ENCODE data around the gene CXCR2.
A peak's percentile ranks its signal among the peaks of the same experiment; 100 is the strongest.
"Not testable (repeated sequence)": the region's sequence is repeated elsewhere in the genome, so short reads cannot be mapped to it uniquely, and the experiment has no call there.

The CXCR2 gene

DNA sequence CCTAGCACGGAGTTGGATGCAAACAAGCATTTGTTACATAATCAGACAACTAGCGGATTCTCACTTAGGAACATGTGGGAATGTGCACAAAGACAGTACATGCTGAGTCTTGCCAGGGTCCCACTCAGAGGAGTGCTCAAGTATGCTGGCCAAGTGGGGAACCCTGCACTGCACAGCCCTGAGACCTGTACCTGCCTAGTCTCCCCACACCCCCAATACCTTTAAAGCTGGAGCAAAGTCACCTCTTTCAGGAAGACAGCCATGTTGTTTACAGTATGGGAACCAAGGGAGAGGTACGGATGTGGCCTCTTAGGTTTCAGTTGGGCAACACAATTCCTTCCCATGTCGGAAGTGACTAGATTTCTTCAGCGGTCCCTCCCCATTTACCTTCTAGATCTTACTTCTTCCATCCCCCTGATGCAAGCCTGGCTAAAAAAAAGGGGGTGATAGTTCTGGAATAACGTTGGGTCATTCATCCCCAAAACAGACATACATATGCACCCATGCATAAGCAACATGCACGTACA lies 30.2 kb downstream of the CXCR2 start:
- peaks cover 7% of the 10 kb centered on the region for H3K4me1 Mint-ChIP-seq
- no peaks in the 10 kb centered on the region for H3K9me3 Mint-ChIP-seq
- no peak overlapping the region for H3K4me3 Mint-ChIP-seq
- no peak for ATAC-seq
- peaks cover 8% of the 10 kb centered on the region for H3K27me3 Mint-ChIP-seq
- no peak for DNase-seq
- H3K27ac Mint-ChIP-seq: no peak overlapping the region

GRCh38 chr2:218161644-218162043 lies 35.8 kb downstream of the CXCR2 start:
- H3K27me3 Mint-ChIP-seq: peaks cover 8% of the 10 kb centered on the region
- H3K4me3 Mint-ChIP-seq: no peak overlapping the region
- ATAC-seq (no peak), DNase-seq (no peak)
- no peaks in the 10 kb centered on the region for H3K9me3 Mint-ChIP-seq
- no peak overlapping the region for H3K27ac Mint-ChIP-seq
- peaks cover 3% of the 10 kb centered on the region for H3K4me1 Mint-ChIP-seq

DNA sequence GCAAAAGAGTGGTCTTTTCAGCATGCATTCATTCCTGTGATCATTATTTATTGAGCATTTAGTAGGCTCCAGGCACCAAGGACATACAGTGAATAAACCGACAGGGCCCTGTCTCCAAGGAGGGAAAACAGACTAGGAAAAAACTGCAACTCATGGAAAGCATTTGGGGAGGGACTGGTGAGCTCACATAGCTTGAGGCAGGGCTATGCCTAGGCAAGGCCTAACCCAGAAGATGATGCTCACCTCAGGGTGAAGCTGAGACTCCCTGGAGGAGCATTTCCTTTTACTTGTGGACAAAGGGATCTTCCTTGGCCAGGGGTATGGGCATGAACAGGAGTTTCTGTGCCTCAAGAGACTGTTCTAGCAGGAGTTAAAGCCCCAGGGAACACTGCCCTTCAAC lies 37.0 kb downstream of the CXCR2 start:
- H3K27me3 Mint-ChIP-seq: peaks cover 8% of the 10 kb centered on the region
- peaks cover 14% of the 10 kb centered on the region for H3K4me1 Mint-ChIP-seq
- DNase-seq (no peak), ATAC-seq (no peak)
- H3K27ac Mint-ChIP-seq: no peak overlapping the region
- H3K9me3 Mint-ChIP-seq: no peaks in the 10 kb centered on the region
- no peak overlapping the region for H3K4me3 Mint-ChIP-seq

DNA sequence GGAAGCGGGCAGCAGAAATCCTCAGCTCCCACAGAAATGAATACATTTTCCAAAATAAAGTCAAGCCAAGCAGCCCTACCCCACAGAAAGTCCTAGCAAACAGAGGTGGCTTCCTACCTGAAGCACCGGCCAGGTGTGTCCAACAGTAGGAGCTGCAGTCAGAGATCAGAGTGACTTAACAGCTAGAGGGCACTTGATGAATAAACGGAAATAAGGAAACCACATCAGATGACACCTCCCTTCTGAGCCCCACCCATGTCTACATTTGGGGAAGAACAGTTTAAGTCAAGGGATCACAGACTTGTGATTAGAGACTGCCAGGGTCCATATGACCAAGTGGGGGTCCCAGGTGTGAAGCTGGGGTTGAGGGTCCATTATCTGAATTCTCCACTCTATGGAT lies 41.0 kb downstream of the CXCR2 start, which contains the start of gene CXCR1:
Gene CXCR1, minus strand, starts transcription at position 172 of the 400 bp plus-strand sequence. CDS start 1,751 bp downstream, outside the sequence.
- H3K4me1 Mint-ChIP-seq: peaks cover 22% of the 10 kb centered on the region
- H3K4me3 Mint-ChIP-seq: no peak within 1 kb of the TSS
- no peaks in the 10 kb centered on the region for H3K27me3 Mint-ChIP-seq
- peak within 1 kb of the TSS in 1 of 2 donors; percentile 40 for H3K27ac Mint-ChIP-seq
- ATAC-seq (peak; percentile 85), DNase-seq (no peak)
- no peaks in the 10 kb centered on the region for H3K9me3 Mint-ChIP-seq

DNA sequence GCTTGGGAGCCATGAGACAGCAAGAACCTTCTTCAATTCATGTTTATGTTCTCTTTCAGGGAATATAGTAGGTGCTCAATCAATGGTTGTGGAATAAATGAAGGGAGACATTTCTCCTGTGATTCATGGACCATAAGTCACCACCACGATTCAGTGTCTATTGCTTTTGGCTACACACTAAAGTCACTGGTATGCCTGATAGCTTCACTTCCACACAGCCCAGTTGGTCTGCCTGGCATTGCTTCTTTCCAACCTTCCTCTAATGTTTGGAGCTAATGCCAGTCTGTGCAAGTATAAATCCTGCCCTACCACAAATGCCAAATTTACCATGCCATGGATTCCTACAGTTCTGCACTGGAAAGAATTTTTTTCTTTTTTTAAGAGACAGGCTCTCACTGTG lies 42.2 kb downstream of the CXCR2 start:
- Mint-ChIP-seq H3K4me1 (peaks cover 22% of the 10 kb centered on the region), H3K27ac (no peak overlapping the region), H3K4me3 (no peak overlapping the region)

DNA sequence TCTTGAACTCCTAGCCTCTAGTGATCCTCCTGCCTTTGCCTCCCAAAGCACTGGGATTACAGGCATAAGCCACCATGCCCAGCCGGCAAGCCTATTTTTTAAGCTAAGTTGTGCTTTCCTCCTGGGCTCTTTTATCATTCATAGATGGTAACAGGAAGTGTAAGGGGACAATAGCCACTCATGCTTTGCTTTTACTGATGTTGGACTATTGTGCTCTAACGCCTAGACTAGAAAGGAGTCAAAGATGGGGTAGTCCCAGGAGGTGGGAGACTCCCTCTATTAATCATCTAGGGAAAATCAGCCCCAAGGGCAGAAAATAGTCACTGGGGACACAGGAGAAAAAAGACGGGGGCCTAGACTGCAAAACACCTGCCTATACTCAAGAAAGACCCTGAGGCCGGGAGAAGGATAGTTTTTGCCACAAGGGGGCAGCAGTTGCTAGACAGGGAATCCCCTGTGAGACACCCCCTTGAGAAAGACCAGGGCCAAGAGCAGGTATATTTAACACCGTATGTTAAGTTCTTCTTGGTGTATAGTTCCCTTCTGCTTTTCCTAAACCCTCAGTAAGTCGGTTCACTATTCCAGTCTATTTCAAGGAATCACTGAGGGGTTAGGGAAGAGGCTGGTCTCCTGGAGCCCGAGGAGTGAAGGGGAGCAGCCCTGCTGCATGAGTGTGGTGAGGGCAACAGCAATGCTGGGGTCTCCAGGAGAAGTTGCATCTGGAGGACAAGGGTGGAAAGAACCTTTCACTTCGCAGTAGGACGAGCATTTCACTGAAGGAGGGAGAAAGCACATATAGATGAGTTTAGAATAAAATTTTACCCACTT lies 43.0 kb downstream of the CXCR2 start:
- H3K27me3 Mint-ChIP-seq: no peaks in the 10 kb centered on the region
- ATAC-seq: peak; percentile 79
- peaks cover 22% of the 10 kb centered on the region for H3K4me1 Mint-ChIP-seq
- H3K9me3 Mint-ChIP-seq: no peaks in the 10 kb centered on the region
- H3K4me3 Mint-ChIP-seq: no peak overlapping the region
- H3K27ac Mint-ChIP-seq: no peak overlapping the region
- peak; percentile 68 to 72 for DNase-seq

More for the DNA sequence above, 42.2 kb downstream of the CXCR2 start:
- H3K9me3 Mint-ChIP-seq: no peaks in the 10 kb centered on the region
- no peaks in the 10 kb centered on the region for H3K27me3 Mint-ChIP-seq
- no peak for ATAC-seq
- DNase-seq: no peak

DNA sequence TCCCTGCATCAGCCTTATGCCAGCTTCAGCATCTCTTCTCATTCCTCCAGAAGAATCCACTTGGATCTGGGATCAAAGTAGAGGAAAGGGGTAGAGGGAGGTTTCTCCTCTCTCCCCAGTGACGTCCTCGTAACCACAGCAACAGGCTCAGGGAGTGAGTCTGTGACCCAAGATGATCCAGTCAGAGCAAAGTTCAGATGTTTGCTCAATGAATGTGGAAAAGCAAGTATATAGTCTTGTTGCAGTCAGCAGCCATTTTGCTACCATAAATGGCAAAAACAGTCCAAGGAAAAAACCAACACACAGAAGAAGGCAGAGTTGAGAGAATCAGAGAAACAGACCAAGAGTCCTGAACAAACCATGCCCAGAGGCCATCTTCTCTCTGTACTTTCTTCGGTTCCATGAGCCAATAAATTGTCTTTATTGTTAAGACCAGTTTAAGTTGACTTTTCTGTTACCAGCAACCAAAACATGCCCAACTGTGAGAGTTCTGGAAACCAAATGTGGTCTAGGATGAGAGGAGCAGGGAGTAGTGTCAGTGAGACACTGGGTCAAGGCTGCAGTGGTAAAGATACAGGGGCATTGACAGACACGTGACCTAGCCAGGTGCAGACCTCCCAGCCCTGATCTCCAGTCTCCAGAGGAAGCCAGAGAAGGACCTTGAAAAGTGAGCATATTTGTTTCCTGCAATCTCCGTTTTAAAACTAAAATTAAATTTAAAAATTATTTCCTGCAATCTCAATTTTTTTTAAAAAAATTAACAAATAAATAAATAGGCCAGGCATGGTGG lies 44.1 kb downstream of the CXCR2 start:
- Mint-ChIP-seq H3K9me3 (no peaks in the 10 kb centered on the region), H3K27me3 (no peaks in the 10 kb centered on the region), H3K4me1 (peaks cover 22% of the 10 kb centered on the region), H3K4me3 (no peak overlapping the region), H3K27ac (no peak overlapping the region)
- no peak for DNase-seq
- no peak for ATAC-seq

- H3K4me3 Mint-ChIP-seq, H3K27ac Mint-ChIP-seq, H3K27me3 Mint-ChIP-seq, ATAC-seq, H3K9me3 Mint-ChIP-seq, DNase-seq: not testable (repeated sequence)
- H3K4me1 Mint-ChIP-seq: peaks cover 19% of the 10 kb centered on the region
Measured at GRCh38 chr2:218171744-218172143, 45.9 kb downstream of the CXCR2 start.

- H3K27ac Mint-ChIP-seq: no peak overlapping the region
- no peak for DNase-seq
- H3K27me3 Mint-ChIP-seq: no peaks in the 10 kb centered on the region
- H3K9me3 Mint-ChIP-seq: no peaks in the 10 kb centered on the region
- peaks cover 8% of the 10 kb centered on the region for H3K4me1 Mint-ChIP-seq
- ATAC-seq: no peak
- no peak overlapping the region for H3K4me3 Mint-ChIP-seq
Measured at GRCh38 chr2:218172845-218173244, 47.0 kb downstream of the CXCR2 start.

DNA sequence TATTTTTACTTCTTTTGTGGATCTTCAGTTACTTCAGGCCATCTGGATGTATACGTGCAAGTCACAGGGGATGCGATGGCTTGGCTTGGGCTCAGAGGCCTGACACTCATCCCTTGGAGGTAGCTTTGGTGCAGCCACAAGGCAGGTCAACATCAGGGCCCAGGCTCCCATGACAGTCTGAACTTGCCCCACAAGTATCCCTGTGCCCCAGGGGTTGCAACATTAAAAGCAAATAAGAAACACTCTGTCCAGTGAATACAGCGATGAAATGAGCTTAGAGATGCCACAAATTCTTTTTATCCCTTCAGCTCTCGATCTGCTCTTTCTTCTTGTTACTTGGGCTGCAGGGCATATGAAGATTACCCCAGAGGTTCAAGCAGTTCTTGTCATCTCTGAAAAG lies 54.0 kb downstream of the CXCR2 start:
- H3K4me3 Mint-ChIP-seq: no peak overlapping the region
- H3K4me1 Mint-ChIP-seq: no peaks in the 10 kb centered on the region
- no peaks in the 10 kb centered on the region for H3K9me3 Mint-ChIP-seq
- ATAC-seq: no peak
- DNase-seq: no peak
- no peaks in the 10 kb centered on the region for H3K27me3 Mint-ChIP-seq
- no peak overlapping the region for H3K27ac Mint-ChIP-seq

DNA sequence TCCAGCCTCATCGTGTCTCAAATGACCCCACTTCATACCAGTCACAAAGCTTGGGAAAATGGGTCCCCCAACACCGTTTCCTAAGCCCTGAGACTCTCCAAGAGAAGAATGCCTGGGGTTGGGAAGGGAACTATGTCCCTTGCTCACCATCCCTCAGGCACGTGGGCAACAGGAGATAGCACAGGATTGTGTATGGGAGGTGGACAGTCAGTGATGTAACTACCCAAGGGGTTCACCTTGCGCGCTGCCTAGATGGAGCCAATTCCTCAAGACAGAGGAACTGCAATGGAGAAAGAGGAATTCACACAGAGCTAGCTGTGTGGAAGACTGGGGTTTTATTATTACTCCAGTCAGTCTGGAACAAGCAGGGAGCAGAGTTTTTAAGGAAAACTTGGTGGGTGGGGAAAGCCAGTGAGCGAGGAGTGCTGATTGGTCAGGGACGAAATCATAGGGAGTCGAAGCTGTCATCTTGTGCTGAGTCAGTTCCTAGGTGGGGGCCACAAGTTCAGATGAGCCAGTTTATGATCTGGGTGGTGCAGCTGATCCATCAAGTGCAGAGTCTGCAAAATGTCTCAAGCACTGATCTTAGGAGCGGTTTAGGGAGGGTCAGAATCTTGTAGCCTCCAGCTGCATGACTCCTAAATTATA lies 54.8 kb downstream of the CXCR2 start:
- ATAC-seq (no peak), DNase-seq (no peak)
- no peaks in the 10 kb centered on the region for H3K27me3 Mint-ChIP-seq
- no peaks in the 10 kb centered on the region for H3K9me3 Mint-ChIP-seq
- no peak overlapping the region for H3K4me3 Mint-ChIP-seq
- no peaks in the 10 kb centered on the region for H3K4me1 Mint-ChIP-seq
- peak overlapping the region in 1 of 2 donors; percentile 7 for H3K27ac Mint-ChIP-seq

- H3K27me3 Mint-ChIP-seq: no peaks in the 10 kb centered on the region
- no peak overlapping the region for H3K27ac Mint-ChIP-seq
- H3K9me3 Mint-ChIP-seq: no peaks in the 10 kb centered on the region
- no peak overlapping the region for H3K4me3 Mint-ChIP-seq
- ATAC-seq (no peak), DNase-seq (no peak)
- peaks cover 7% of the 10 kb centered on the region for H3K4me1 Mint-ChIP-seq
Measured at GRCh38 chr2:218184331-218184730, 58.5 kb downstream of the CXCR2 start.

DNA sequence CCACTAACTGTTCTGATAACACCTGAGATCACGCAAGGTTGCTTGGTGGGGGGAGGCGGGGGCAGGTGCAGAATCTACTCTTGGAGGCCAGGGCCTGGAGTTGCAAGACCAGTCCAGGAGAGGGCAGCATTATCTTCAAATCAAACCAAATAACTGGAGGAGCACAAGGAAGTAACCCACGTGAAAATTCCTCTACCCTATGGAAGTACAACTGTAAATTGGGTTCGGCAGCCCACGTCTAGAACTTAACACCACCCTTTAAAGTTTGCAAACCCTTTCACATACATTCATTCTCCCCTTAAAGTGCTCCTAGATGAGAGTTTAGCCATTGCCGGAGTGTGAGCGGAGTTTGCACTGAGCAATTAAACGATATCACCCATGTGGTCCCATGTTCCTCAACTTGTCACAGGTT lies 60.5 kb downstream of the CXCR2 start:
- Mint-ChIP-seq H3K27ac (peak overlapping the region in 1 of 2 donors; percentile 15), H3K9me3 (no peaks in the 10 kb centered on the region), H3K4me1 (peaks cover 7% of the 10 kb centered on the region), H3K27me3 (no peaks in the 10 kb centered on the region), H3K4me3 (peak overlapping the region in 1 of 2 donors; percentile 6)
- DNase-seq (peak; percentile 64 to 71), ATAC-seq (peak; percentile 91)
